Activated CD8-positive, alpha-beta T cell treated with anti-CD3 and anti-CD28 coated beads for 36 hours (primary cell): ENCODE results near the gene NAP1L4. TPM values are rescaled to one million over a fixed set of nuclear protein-coding genes. Genes with fewer than 3 reads are reported as not detected.
A peak's percentile ranks its signal among the peaks of the same experiment; 100 is the strongest.

Source experiments
- ATAC-seq: fragments of 200-7000 bp; cut with Tn5 transposase; one replicate; pipeline ENCODE4 v1.10.0; 2021; ENCODE audit warnings: mild to moderate bottlenecking, moderate library complexity
- CTCF ChIA-PET: fragments of 350-600 bp; sonication (Branson Sonifier 250); formaldehyde crosslinking; loops from one replicate; lab custom pipeline; 2021; ENCODE audit warnings: antibody characterized with exemption; lab: Charles Lee
- POLR2A ChIA-PET: fragments of 350-600 bp; sonication (Branson Sonifier 250); formaldehyde crosslinking; loops from one replicate; lab custom pipeline; 2021; ENCODE audit warnings: antibody characterized with exemption; lab: Charles Lee
- DNase-seq: peaks from one replicate; pipeline ENCODE4 v3.0.0-alpha.2; 2020
- H3K27ac Mint-ChIP-seq: one replicate; pipeline ENCODE4 v1.8.0; 2021; ENCODE audit warnings: mild to moderate bottlenecking, mixed read lengths
- H3K27me3 Mint-ChIP-seq: one replicate; pipeline ENCODE4 v1.8.0; 2021; ENCODE audit warnings: mixed read lengths
- H3K36me3 Mint-ChIP-seq: one replicate; pipeline ENCODE4 v1.8.0; 2021; ENCODE audit warnings: low read depth, mixed read lengths
- H3K4me1 Mint-ChIP-seq: one replicate; pipeline ENCODE4 v1.8.0; 2021; ENCODE audit warnings: low read depth, mixed read lengths
- H3K4me3 Mint-ChIP-seq: one replicate; pipeline ENCODE4 v1.8.0; 2021; ENCODE audit warnings: mild to moderate bottlenecking, moderate library complexity, mixed read lengths
- H3K9me3 Mint-ChIP-seq: one replicate; pipeline ENCODE4 v1.8.0; 2021; ENCODE audit warnings: mixed read lengths
- intact Hi-C: fragments of 100-400 bp; cut with micrococcal nuclease; formaldehyde crosslinking; loops from one replicate; pipeline ENCODE4 v1.10.0; 2022
- total RNA-seq, 2 experiments: library from RNA; stranded (reverse); gene quantifications; one replicate each; pipeline ENCODE4 v1.2.3, GENCODE V29; 2021
- TF ChIP-seq, protein P1 (sequence below): fragments of 200-600 bp; IDR thresholded peaks from one replicate; pipeline ENCODE4 v1.8.0; 2022; ENCODE audit warnings: antibody characterized with exemption, mild to moderate bottlenecking

Gene NAP1L4
- total RNA-seq, 2 experiments from 2014 or later = 212 to 223 TPM

DNA sequence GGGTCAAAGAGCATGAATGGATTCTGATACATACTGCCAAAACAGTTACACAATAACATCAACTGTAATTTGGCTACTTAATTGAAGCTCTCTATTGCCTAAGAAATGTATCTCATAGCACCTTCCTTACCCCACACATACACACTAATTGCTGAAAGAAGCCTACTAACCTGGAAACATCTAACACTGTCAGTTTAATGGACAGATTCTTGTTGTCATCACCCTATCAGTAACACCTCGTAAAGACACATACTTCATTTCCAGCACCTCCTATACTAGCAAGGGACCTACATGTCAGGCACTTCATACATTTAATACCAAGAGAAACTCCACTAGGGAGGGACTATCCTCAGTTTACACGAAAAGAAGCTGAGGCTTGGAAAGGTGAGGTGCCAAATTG, 9.9 kb downstream of the NAP1L4 start:
- Mint-ChIP-seq H3K27ac (peak overlapping the region; percentile 50), H3K9me3 (no peaks in the 10 kb centered on the region), H3K4me3 (no peak overlapping the region), H3K36me3 (peaks cover 44% of the 10 kb centered on the region), H3K4me1 (peaks cover 58% of the 10 kb centered on the region), H3K27me3 (no peaks in the 10 kb centered on the region)
- CTCF ChIA-PET = interaction anchor here (0.7 to 5.9 kb wide), 3 partner anchors 14 to 40 kb away, joined by 3 to 33 read pairs (median 3); no protein-coding TSS in a partner anchor
- DNase-seq = no peak
- TF ChIP-seq, protein P1, sequence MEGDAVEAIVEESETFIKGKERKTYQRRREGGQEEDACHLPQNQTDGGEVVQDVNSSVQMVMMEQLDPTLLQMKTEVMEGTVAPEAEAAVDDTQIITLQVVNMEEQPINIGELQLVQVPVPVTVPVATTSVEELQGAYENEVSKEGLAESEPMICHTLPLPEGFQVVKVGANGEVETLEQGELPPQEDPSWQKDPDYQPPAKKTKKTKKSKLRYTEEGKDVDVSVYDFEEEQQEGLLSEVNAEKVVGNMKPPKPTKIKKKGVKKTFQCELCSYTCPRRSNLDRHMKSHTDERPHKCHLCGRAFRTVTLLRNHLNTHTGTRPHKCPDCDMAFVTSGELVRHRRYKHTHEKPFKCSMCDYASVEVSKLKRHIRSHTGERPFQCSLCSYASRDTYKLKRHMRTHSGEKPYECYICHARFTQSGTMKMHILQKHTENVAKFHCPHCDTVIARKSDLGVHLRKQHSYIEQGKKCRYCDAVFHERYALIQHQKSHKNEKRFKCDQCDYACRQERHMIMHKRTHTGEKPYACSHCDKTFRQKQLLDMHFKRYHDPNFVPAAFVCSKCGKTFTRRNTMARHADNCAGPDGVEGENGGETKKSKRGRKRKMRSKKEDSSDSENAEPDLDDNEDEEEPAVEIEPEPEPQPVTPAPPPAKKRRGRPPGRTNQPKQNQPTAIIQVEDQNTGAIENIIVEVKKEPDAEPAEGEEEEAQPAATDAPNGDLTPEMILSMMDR = no peak
- POLR2A ChIA-PET = interaction anchor here (1.3 to 3.2 kb wide), 7 partner anchors 8 to 32 kb away, joined by 4 to 37 read pairs (median 7); partner anchors contain the start of gene NAP1L4
- intact Hi-C loops = no loop called here
- peak; percentile 18 for ATAC-seq

DNA sequence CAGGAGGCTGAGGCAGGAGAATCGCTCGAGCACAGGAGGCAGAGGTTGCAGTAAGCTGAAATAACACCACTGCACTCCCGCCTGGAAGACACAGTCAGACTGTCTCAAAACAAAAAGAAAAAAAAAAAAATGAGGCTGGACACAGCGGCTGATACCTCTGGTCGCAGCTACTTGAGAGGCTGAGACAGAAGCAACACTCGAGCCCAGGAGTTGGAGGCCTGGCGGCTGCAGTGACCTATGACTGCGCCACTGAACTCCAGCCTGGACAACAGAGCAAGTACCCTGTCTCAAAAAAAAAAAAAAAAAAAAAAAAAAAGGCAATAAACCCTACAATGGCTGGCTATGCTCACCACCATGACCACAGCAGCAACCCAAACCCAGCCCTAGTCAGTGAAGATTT, 11.0 kb downstream of the NAP1L4 start:
- no peak for DNase-seq

GRCh38 chr11:2980168-2980840, 11.8 kb downstream of the NAP1L4 start:
- ChIA-PET POLR2A (interaction anchor here (0.9 to 3.2 kb wide), 5 partner anchors 8 to 35 kb away, joined by 3 to 37 read pairs (median 5); partner anchors contain the start of gene NAP1L4), CTCF (interaction anchor here (1.0 to 5.9 kb wide), 3 partner anchors 9 to 42 kb away, joined by 3 to 33 read pairs (median 3); no protein-coding TSS in a partner anchor)
- H3K27me3 Mint-ChIP-seq = no peaks in the 10 kb centered on the region
- H3K4me3 Mint-ChIP-seq = no peak overlapping the region
- peaks cover 53% of the 10 kb centered on the region for H3K36me3 Mint-ChIP-seq
- intact Hi-C loops = no loop called here
- H3K27ac Mint-ChIP-seq = no peak overlapping the region
- ATAC-seq = no peak
- TF ChIP-seq, protein P1 = no peak
- no peak for DNase-seq
- H3K4me1 Mint-ChIP-seq = peaks cover 62% of the 10 kb centered on the region
- H3K9me3 Mint-ChIP-seq = no peaks in the 10 kb centered on the region

More for the DNA sequence above, 11.0 kb downstream of the NAP1L4 start:
- ChIA-PET CTCF (interaction anchor here (1.0 to 5.9 kb wide), 3 partner anchors 9 to 41 kb away, joined by 3 to 33 read pairs (median 3); no protein-coding TSS in a partner anchor), POLR2A (interaction anchor here (0.6 to 3.2 kb wide), 8 partner anchors 9 to 34 kb away, joined by 3 to 37 read pairs (median 4); partner anchors contain the start of gene NAP1L4)
- ATAC-seq = peak; percentile 8
- H3K27ac Mint-ChIP-seq = no peak overlapping the region
- intact Hi-C loops = no loop called here
- peaks cover 60% of the 10 kb centered on the region for H3K4me1 Mint-ChIP-seq
- no peaks in the 10 kb centered on the region for H3K27me3 Mint-ChIP-seq
- no peaks in the 10 kb centered on the region for H3K9me3 Mint-ChIP-seq
- no peak overlapping the region for H3K4me3 Mint-ChIP-seq
- H3K36me3 Mint-ChIP-seq = peaks cover 48% of the 10 kb centered on the region
- TF ChIP-seq, protein P1 = no peak

DNA sequence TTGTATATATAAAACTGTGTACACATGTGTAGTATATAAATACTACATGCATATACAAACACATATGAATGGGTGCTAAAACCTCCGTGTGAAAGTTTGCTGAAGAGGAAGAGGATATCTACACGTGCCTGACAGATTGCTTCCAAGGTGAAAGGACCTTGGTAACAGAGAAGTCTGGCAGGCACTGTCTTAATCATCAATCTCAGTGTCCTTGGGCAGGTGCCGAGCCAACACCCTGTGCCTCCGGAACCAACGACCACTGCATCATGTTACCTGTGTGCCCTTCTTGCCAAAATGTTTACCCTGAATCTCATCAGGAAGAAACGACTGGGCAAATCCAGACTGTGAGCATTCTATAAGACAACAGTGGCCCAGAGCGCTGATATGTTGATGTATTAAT, 15.0 kb downstream of the NAP1L4 start:
- Mint-ChIP-seq H3K27ac (peak overlapping the region; percentile 6), H3K9me3 (no peaks in the 10 kb centered on the region), H3K36me3 (peaks cover 59% of the 10 kb centered on the region), H3K27me3 (no peaks in the 10 kb centered on the region), H3K4me1 (peaks cover 53% of the 10 kb centered on the region), H3K4me3 (no peak overlapping the region)
- TF ChIP-seq, protein P1 = no peak
- ChIA-PET POLR2A (interaction anchor here (1.1 to 3.8 kb wide), 5 partner anchors 11 to 33 kb away, joined by 3 to 23 read pairs (median 6); partner anchors contain the start of gene NAP1L4), CTCF (interaction anchor here (2.6 to 3.7 kb wide), 4 partner anchors 12 to 114 kb away, joined by 19 to 46 read pairs (median 27); no protein-coding TSS in a partner anchor)
- ATAC-seq = no peak
- intact Hi-C loops = loop anchor here (5.0 kb wide), 1 partner anchor 40 kb away; no protein-coding TSS in a partner anchor
- no peak for DNase-seq
